ENCODE data around the gene FNDC1.

The FNDC1 gene

DNA sequence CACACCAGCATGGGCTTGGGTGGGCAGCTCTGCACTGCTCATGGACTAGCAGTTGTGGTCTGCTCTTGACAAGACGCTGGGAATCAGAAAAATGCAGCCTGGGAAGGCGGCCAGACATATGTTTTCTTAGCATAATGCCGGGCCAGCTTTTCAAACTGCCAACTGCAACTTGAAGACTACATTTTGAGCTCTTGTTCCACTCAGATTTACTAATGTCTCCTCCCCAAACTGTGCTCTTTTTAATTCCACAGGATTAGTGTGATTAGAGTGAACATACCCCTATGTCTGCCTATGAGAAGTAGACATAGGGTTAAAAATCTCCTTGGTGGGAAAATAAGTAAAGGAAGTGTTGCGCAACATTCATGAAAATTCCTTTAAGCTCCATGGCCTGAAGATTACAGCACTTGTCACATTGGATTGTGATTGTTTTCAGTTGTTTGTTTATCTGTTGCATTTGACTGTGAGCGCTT lies 5.3 kb upstream of the FNDC1 start:
- no peak for DNase-seq

DNA sequence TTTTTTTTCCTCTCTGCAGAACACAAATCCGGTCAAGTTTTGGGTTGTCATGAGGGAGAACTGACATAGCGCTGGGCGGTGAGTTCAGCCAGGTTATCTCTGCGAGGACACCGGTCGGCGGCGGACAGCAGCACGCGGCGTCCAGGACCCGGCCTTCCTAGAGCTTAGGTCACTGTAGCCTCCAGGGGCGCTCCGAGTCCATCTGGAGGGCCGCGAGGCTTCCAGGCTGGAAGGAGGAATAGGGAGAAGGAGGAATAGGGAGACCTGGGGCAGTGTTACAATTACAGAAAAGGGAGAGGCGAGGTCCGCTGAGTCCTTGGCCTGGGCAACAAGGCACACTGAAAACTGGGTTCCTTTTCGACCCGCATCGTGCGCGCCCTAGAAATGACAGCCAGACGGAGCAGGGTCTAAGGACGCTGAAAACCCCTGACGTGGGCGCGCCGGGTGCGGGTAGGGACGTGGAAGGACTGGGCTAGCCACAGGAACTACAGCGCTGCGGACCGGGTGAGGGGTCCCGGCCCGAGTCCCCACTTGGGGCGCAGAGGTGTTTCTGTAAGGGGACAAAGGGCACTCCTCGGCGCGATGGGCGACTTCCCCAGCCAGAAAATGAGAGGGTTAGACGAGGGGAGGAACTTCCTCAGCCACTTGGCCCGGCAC lies 536 bp upstream of the FNDC1 start:
- DNase-seq, result no peak

DNA sequence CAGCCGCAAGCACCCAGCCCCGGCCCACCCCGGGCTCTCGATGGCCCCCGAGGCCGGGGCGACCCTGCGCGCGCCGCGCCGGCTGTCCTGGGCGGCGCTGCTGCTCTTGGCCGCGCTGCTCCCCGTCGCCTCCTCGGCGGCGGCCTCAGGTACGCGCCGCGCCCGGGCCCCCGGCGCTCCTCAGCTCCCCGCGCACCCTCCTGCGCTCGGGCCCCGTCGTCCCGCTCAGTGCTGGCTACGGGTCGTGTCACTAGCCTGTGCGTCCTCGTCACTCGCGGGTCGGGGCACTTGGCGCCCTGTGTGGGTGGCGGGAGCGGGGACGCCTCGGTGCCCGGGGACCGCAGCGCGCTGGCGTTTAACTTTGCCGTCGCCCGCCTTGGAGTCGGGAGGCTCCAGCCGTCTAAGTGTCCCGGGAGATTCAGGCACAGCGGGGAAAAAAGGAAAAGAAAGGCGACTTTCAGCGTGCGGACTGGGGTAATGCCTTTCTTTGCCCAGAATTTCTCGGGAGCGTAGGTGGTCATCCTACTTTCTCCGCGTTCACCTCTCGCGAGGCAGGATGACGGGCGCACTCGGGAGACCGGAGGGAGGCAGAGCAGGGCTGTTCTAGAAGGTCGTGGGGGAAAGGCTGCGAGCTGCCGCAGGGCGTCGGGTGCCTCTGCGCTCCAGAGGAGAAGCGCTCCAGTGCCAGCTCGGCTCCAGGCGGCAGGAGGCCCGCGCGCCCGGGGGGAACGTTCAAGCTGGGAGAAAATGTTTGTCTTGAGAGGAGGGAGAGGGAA lies 545 bp downstream of the FNDC1 start:
- DNase-seq, result no peak

- DNase-seq, result no peak
Observed at GRCh38 chr6:159170333-159170672, 1.1 kb downstream of the FNDC1 start.

GRCh38 chr6:159170999-159171712 lies 2.0 kb downstream of the FNDC1 start:
- DNase-seq, result no peak

GRCh38 chr6:159172091-159172491 lies 2.9 kb downstream of the FNDC1 start:
- no peak for DNase-seq

DNA sequence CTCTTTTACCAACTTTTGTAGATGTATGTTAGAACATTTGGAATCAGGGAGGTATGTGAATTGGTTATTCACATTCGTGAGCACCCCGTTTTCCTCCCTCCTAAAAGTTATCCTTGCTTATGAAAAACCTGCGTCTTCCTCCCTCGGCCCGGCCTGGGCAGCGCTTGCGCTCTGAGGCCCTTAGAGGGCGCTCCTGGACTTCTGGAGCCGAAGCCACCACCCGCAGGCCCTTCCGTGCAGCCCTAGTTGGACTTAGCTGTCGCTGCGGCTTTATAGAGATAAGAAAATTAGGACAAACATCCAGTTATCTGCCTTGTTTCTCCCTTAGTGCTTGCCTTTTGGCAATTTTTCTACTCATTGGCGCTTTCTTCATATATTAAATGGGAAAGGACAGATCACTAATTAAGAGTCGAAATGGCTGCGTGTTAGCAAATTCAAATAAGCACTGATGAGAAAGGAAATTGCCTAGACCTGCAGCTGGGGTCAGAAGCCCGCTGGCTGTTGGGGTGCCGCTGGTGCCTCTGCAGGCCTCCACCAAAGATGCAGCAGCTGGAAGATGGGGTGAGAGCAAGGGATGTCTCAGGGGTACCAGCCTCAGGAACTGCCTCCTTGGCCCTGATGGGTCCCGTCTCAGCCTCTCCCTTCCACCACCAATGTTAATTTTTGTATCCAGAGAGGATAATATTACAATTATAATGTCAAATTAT lies 5.2 kb downstream of the FNDC1 start:
- DNase-seq, result peak; percentile 59 to 69

- no peak for DNase-seq
Observed at GRCh38 chr6:159176913-159177312, 7.7 kb downstream of the FNDC1 start.

DNA sequence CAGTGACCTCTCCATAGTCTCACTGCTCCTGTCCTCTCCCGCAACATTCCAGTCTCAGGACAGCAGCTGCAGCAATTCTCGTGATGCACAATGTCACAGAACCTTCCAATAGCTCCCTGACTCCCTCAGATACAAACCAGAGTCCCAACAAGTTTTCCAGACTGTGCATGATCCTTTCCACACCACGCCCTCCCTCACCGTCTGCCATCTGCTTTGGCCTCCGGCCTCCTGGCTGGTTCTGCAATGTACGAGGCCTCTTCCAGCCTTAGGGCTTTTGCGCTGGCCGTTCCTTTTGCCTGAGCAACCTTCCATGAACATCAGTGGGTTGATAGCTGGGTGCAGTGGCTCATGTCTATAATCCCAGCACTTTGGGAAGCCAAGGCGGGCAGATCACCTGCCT lies 9.6 kb downstream of the FNDC1 start:
- DNase-seq, result no peak

DNA sequence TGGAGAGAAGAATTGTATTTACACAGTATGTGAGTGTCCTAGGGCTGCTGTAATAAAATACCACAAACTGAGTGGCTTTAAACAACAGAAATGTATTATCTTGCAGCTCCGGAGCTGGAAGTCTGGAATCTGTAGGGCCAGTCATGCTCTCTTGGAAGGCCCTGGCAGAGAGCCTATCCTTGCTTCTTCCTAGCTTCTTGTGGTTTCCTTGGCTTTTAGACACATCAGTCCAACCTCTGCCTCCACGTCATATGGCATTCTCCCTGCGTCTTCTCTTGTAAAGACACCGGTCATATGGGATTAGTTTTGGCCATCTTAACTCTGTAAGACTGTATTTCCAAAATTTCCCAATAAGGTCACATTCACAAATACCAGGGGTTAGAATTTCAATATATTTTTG lies 10.8 kb downstream of the FNDC1 start:
- no peak for DNase-seq

DNA sequence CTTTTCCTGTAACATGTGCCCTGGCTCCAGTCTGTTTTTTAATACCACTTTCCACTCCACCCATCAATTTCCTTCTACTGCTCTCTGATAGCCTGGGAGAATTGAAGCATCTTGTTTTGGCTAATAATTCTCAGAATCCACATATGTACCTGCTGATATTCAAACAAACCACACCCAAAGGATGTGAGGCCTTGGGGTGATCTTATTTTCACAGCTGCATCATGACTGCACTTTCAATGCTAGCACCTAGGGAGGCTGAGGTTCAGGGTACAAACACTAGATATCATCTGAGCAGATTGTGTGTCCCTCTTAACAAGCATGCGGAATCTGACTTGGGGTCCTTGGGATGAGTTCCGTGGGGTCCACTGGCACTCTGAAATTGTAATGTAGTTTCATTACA lies 12.7 kb downstream of the FNDC1 start:
- DNase-seq, result no peak

- no peak for DNase-seq
Observed at GRCh38 chr6:159184559-159184958, 15.4 kb downstream of the FNDC1 start.

DNA sequence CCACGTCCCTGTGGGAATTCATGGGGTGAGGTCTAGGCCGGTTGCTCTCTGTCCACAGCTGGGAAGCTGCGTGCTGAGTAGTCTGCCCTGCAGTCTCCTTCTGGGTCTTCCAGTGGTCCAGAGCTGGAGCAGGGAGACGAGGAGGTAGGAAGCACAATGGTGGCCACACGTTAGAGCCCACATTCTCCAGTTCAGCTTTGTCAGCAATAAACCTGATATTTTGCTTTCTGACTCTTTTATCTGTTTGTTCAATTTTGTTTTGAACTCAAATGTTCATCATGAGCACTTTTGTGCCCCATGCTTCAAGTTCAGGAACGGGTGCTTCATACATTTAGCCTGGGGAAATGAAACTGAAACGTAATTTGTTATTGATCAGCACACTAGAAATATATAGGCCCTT lies 21.3 kb downstream of the FNDC1 start:
- DNase-seq, result no peak

DNA sequence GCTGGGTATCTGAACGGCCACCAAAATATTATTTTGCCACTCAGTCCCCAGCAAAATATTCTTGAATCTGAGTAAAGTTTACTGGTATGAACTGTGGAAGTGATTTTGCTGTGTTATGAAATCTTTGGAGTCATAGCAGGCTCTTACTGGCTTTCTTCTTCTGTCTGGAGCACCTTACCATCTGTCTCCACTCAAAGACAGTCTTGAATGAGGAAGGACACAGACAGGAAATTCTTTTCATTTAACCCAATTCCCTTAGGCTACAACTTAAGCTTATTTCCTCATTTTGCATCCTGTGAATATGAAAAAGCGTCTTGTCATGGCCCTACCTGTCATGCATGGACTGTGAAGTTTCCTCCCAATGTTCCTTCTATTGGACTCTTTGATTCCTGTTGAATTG lies 24.7 kb downstream of the FNDC1 start:
- no peak for DNase-seq

GRCh38 chr6:159194421-159194820 lies 25.2 kb downstream of the FNDC1 start:
- DNase-seq, result no peak

DNA sequence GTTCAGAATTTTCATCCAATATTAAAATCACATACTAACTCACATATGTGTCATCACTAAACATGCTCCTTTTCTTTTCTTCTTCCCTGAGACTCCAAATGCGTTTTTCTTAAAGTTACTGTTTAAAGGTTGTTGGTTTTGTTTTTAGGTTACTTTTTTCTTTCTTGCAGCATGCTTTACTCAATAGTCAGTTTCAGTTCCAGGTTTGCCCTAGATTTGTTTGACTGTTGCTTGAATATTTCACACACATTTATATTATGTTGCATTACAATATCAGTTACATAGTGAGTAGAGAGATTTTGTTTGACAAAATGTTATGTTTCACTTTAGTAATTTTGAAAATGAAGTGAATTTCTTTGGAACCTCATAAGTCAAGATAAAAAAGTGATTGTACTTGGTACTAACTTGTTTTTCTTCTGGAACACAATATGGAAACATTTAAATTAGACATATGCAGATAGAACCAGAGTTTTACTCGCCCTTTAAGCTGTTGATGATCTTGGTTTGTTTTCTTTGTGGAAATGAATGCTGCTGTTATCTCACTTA lies 27.3 kb downstream of the FNDC1 start:
- DNase-seq, result no peak

DNA sequence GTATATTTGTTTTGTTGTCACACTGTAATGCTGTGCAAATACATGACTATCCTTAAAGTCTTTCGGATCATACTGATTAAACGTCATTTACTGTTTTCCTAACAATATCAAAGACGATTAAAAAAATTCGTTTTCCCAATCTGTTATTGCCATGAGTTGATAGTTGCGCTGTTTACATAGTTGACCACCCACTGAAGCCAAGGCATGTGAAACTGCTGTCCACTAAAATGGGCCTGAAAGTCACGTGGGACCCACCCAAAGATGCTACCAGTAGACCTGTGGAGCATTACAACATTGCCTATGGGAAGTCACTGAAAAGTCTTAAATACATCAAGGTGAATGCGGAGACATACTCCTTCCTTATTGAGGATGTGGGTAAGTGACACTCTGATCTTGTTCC lies 28.1 kb downstream of the FNDC1 start:
- no peak for DNase-seq

DNA sequence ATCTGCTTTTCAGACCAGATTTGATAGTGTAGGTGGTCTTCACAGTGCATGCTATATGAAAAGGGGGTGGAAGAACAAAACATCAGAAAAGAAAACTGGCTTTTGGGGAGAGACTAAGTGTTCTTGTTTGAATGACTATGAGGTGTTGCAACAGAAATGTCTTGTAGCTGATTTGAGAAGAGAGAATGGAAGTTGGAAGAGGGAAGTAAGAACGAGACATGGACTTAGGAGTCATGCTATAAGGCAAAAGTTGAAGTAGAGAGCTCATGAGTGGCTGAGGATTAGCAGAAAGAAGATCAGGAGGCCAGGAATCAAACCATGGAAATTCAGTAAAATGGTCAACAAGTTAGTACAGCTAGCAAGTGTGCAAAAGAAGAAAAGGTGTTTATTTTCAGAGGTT lies 32.1 kb downstream of the FNDC1 start:
- no peak for DNase-seq

DNA sequence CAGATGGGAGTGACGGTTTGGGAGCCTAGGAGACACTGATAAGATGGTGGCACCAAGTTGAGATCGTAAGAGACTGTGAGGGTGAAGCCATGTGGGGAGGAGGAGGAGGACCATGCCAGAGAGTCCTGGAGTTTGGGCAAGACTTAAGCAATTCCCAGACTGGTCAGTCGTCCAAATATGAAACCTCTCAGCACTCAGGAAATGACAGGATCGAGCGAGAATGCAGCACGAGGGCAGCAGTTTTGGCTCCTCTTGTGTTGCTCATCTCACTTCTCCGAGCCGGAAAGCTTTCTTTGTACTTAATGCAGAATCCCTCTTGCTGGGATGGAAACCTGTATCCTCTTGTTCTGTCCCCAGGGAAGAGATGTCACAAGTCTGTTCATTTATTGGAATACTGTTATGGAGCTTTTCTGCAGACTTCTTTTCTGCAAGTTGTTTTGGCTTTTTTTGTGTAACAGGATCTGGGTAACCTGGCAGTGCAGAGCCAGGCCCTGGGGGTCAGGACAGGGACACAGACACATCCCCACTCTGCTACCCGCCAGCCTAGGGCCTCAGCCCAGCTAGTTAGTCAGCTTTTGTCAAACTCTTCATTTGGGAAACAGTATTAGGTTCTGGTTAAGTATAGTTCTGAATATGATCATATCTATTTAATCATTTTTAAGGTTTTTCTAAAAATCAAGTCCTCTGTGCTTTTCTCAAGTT lies 34.3 kb downstream of the FNDC1 start:
- DNase-seq, result no peak

GRCh38 chr6:159204605-159205004 lies 35.4 kb downstream of the FNDC1 start:
- DNase-seq, result no peak

DNA sequence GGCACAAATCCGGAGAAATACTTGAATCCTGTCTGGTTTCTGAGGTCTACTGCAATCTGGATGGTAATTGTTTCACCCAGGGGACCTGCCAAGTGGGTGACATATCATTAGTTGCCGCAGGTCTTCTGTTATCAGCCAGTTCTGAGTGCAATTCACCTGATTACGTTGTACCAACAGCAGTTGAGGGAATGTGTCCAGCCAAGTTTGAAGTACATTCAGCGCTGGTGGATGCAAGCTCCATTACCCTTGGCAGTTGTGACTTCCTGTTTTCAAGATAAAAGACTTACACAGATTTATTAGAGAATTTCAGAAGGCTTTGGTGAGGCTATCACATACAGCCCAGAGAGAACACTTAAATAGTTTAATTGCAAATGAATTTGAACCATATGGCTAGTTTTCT lies 42.8 kb downstream of the FNDC1 start:
- DNase-seq, result no peak

DNA sequence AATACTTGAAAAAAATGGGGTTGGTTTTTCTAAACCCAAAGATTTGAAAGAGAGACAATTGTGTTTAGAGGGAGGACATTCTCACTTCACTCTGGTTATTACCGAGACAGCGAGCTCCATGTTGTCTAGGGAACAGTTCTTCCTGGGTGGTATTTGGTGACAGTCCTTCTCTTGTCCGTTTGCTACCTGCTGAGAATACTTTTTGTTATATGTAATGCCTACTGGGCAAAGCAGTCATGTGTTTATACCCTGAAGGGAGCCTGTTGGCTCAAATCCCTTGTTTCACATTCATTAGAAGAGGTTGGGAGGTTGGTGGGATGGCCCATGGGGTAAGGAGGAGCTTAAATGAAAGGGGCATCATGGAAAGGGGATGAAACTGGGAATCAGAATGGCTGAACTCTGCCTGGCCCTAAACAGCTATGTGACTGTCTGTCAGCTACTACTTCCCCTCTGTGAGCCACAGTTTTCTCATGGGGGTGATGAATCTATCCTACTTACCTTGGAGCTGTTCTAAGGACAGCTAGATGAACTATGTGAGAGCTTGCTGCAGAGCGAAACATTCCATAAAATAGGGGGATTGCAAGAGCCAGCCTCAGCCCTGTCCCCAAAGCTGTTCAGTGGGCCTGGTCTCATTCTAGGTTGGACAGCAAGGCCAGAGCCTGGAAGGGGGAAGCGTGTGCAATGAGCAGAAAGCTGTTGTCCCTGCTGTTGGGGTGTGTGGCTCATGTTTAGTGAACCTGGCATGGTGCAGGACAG lies 43.5 kb downstream of the FNDC1 start:
- DNase-seq, result no peak

Data from SHP77 (cell line).